Stimulated activated CD4-positive, alpha-beta T cell treated with anti-CD3 and anti-CD28 coated beads, Interleukin-4, amount 100 ng/mL, for 24 hours (primary cell): ENCODE results near the gene TMEM25.
"Not testable (repeated sequence)": the region's sequence is repeated elsewhere in the genome, so short reads cannot be mapped to it uniquely, and the experiment has no call there.

Source experiments
- DNase-seq: peaks from one replicate; pipeline ENCODE4 v3.0.0-alpha.2; 2020

The TMEM25 gene

DNA sequence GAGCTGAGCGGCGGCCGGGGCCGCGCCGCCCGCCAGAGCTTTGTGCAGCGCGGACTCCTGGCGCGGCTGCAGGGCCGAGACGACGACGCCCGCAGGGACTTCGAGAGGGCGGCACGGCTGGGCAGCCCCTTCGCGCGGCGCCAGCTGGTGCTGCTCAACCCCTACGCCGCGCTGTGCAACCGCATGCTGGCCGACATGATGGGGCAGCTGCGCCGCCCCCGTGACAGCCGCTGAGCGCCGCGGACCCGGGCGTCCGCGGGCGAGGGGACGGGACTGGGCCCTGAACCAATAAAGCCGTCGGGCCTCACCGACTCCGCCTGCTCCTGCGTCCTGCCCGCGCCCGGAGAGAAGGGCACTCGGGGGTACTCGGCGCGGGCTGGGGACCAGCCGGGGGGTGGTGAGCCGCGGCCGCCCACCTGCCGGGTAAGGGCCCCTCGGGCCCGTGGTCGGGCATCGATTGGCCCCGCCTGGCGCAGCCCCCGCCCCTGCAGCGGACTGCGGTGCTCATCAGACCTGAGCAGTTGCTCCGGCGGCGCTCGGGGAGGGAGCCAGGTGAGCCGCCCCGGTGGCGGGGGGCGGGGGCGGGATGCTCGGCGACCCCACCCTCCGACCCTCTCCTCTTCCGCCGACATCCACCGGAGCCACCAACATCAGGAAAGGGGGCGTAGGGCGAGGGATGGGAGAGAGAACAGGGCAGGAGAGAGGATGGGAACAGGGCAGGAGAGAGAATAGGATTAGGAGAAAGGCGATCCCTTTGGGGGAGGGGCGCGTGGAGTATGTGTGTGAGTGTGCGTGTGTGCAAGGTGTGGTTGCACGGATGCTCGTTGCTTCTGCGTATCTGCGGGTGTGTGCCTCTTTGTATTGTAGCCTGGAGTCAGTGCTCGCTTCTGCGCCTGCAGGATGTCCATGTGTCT lies at the start of gene TMEM25:
TSS of gene TMEM25 (plus strand) at position 510 of the 914 bp plus-strand sequence. CDS start 610 bp downstream, outside the sequence.
- DNase-seq, result peak; percentile 75

DNA sequence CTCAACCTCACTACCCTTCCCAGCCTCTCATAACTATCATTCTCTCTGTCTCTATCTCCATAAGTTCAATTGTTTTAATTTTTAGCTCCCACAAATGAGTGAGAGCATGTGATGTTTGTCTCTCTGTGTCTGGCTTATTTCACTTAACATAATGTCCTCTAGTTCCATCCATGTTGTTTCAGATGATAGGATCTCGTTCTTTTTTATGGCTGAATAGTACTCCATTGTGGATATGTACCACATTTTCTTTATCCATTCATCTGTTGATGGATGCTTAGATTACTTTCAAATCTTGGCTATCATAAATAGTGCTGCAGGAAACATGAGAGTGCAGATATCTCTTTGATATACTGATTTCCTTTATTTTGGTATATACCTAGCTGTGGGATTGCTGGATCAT lies 49.8 kb upstream of the TMEM25 start:
- DNase-seq, result not testable (repeated sequence)

GRCh38 chr11:118484405-118484804 lies 46.6 kb upstream of the TMEM25 start:
- DNase-seq, result no peak

GRCh38 chr11:118485273-118485672 lies 45.7 kb upstream of the TMEM25 start:
- DNase-seq, result no peak

GRCh38 chr11:118488480-118489109 lies 42.4 kb upstream of the TMEM25 start:
- peak; percentile 84 for DNase-seq

DNA sequence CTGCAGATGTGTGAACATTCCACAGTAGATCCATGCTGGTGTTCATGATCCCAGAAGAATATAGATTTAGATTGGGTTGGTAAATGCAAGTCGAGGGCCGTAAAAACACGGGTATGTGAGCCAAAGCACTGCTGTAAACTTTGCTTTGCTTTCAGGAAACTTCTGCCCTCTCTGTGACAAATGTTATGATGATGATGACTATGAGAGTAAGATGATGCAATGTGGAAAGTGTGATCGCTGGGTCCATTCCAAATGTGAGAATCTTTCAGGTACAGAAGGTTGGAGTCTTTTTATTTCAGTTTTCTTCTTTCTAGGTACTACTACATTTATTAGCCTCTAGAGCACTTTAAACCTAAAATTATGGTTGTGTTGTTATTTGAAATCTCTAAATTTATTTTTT lies 40.0 kb upstream of the TMEM25 start:
- no peak for DNase-seq

DNA sequence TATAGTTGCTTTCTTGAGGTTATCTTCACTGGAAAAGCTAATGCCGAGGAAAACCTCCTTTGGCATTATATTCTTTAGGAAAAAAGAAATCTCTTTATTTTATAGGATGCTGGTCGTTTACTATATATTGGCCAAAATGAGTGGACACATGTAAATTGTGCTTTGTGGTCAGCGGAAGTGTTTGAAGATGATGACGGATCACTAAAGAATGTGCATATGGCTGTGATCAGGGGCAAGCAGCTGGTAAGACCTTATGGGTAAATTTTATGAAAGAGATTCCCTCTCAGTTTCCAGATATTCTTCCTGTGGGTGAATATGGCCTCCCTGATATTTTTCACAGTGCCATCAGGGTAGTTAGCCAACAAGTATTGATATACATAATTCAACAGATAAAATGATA lies 33.2 kb upstream of the TMEM25 start:
- DNase-seq, result no peak

GRCh38 chr11:118503216-118503615 lies 27.8 kb upstream of the TMEM25 start:
- no peak for DNase-seq

- no peak for DNase-seq
Measured at GRCh38 chr11:118511601-118512000, 19.4 kb upstream of the TMEM25 start.

GRCh38 chr11:118514103-118514502 lies 16.9 kb upstream of the TMEM25 start:
- no peak for DNase-seq

DNA sequence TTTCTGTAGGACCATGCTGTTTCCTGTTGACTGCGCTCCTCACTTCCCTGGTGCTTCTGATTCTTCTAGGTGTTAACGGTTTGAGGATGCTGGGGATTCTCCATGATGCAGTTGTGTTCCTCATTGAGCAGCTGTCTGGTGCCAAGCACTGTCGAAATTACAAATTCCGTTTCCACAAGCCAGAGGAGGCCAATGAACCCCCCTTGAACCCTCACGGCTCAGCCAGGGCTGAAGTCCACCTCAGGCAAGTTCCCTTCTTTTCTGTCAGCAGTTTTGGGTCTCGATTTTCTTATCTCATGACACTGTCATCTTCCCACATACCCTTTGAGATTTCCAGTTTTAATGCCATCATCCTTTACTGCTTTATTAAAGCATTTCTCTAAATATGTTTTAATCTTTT lies 11.4 kb upstream of the TMEM25 start:
- DNase-seq, result no peak

DNA sequence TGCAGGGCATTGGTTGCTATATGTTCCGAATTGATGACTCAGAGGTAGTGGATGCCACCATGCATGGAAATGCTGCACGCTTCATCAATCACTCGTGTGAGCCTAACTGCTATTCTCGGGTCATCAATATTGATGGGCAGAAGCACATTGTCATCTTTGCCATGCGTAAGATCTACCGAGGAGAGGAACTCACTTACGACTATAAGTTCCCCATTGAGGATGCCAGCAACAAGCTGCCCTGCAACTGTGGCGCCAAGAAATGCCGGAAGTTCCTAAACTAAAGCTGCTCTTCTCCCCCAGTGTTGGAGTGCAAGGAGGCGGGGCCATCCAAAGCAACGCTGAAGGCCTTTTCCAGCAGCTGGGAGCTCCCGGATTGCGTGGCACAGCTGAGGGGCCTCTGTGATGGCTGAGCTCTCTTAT lies 9.1 kb upstream of the TMEM25 start:
- no peak for DNase-seq

- DNase-seq, result no peak
Measured at GRCh38 chr11:118522571-118523072, 8.4 kb upstream of the TMEM25 start.

GRCh38 chr11:118524356-118524755 lies 6.6 kb upstream of the TMEM25 start:
- no peak for DNase-seq

GRCh38 chr11:118524757-118525470 lies 6.1 kb upstream of the TMEM25 start:
- no peak for DNase-seq

DNA sequence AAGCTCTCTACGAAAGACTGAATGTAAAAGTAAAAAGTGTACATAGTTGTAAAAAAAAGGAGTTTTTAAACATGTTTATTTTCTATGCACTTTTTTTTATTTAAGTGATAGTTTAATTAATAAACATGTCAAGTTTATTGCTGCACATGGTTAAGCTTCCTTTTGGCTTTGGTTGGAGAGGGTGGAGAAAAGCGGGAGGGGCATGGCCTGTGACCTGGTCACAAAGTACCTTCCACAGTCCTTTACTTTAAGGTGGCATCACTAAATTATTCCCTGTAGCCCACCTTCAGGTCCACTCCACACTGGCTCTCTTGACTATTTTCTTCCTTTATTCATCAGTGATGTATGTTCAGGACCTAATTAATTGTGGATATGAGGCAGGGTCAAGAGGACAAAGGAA lies 4.3 kb upstream of the TMEM25 start:
- no peak for DNase-seq

GRCh38 chr11:118527109-118527508 lies 3.9 kb upstream of the TMEM25 start, which contains the start of gene TTC36:
TTC36 (plus strand) TSS chr11:118527474; CDS start chr11:118527495, 21 bp downstream.
- no peak for DNase-seq

GRCh38 chr11:118528511-118528910 lies 2.5 kb upstream of the TMEM25 start:
- no peak for DNase-seq

GRCh38 chr11:118529584-118530175 lies 1.3 kb upstream of the TMEM25 start:
- no peak for DNase-seq

DNA sequence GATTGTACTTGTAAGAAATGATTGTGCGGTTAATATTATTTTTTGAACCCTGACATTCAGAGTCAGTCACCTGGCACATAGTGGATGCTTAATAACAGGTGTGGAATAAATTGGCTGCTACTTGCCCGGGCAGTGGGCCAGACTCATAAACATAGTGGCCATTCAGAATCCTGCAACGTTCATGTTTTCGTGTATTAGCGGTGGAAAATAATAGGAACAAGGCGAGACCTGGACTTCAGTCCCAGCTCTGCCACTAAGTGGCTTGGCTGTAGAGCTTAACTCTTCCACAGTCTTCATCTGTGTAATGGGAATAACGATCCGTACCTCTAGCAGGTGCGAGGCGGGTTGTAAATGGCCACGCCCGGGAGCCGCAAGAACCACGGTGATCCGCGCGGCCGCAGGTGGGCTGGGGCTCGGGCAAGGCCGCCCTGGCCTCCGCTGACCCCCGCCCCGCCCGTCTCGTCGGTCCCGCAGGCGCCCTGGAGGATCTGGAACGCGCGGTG lies 761 bp upstream of the TMEM25 start:
- no peak for DNase-seq

DNA sequence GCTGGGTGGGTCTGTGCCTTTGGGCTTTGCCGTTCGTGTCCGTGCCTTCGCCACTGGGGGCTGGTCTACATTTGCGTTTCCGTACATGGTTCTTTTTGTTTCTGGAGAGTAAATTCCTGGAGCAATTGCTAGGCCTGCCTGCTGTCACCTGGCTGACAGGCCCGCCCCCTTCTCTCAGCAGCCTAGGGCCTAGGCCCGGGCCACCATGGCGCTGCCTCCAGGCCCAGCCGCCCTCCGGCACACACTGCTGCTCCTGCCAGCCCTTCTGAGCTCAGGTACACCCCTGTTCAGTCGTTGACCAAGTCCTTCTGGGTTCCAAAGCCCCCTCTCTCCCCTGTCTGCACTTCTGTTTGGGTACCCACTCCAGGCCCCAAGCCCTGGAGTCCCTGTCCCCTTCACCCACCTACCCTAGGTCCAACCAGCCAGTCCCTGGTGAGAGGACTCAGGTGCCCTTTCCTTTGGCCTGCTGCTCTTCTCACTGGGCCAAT lies 649 bp downstream of the TMEM25 start:
- DNase-seq, result no peak

DNA sequence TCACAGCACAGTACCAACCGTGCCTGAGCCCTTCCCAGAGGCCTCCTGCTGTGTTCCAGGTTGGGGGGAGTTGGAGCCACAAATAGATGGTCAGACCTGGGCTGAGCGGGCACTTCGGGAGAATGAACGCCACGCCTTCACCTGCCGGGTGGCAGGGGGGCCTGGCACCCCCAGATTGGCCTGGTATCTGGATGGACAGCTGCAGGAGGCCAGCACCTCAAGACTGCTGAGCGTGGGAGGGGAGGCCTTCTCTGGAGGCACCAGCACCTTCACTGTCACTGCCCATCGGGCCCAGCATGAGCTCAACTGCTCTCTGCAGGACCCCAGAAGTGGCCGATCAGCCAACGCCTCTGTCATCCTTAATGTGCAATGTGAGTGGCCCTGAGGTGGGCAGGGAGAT lies 1.1 kb downstream of the TMEM25 start:
- DNase-seq, result no peak
